Measurements from ENCODE around the gene SLC29A1.

Gene SLC29A1

GRCh38 chr6:44268095-44268628 lies 44.8 kb downstream of the SLC29A1 start:
- no peak for DNase-seq (ENCODE audit: low read depth)

- DNase-seq (ENCODE audit: low read depth): no peak
These were observed 46.0 kb downstream of the SLC29A1 start for GRCh38 chr6:44269178-44269920.

GRCh38 chr6:44269921-44270525 lies 46.6 kb downstream of the SLC29A1 start, which contains the start of gene TMEM151B:
TSS of gene TMEM151B (plus strand) at chr6:44270450. CDS start at chr6:44270743, 293 bp downstream.
- no peak for DNase-seq (ENCODE audit: low read depth)

- no peak for DNase-seq (ENCODE audit: low read depth)
These were observed 47.4 kb downstream of the SLC29A1 start for GRCh38 chr6:44270526-44271405.

- no peak for DNase-seq (ENCODE audit: low read depth)
These were observed 48.0 kb downstream of the SLC29A1 start for GRCh38 chr6:44271406-44271723.

GRCh38 chr6:44271914-44272313 lies 48.5 kb downstream of the SLC29A1 start:
- no peak for DNase-seq (ENCODE audit: low read depth)

GRCh38 chr6:44272529-44272928 lies 49.1 kb downstream of the SLC29A1 start:
- DNase-seq (ENCODE audit: low read depth): no peak

GRCh38 chr6:44272999-44273566 lies 49.7 kb downstream of the SLC29A1 start:
- DNase-seq (ENCODE audit: low read depth): no peak

GRCh38 chr6:44273617-44274016 lies 50.2 kb downstream of the SLC29A1 start:
- no peak for DNase-seq (ENCODE audit: low read depth)

GRCh38 chr6:44275271-44275748 lies 51.9 kb downstream of the SLC29A1 start:
- DNase-seq (ENCODE audit: low read depth): no peak

GRCh38 chr6:44275749-44276648 lies 52.6 kb downstream of the SLC29A1 start:
- DNase-seq (ENCODE audit: low read depth): no peak

- no peak for DNase-seq (ENCODE audit: low read depth)
These were observed 53.6 kb downstream of the SLC29A1 start for GRCh38 chr6:44276667-44277640.

- no peak for DNase-seq (ENCODE audit: low read depth)
These were observed 54.4 kb downstream of the SLC29A1 start for GRCh38 chr6:44277763-44278162.

GRCh38 chr6:44278315-44278714 lies 54.9 kb downstream of the SLC29A1 start:
- no peak for DNase-seq (ENCODE audit: low read depth)

- DNase-seq (ENCODE audit: low read depth): no peak
These were observed 55.6 kb downstream of the SLC29A1 start for GRCh38 chr6:44278774-44279697.
